Measurements from ENCODE around the gene CHD9NB. TPM values are rescaled to one million over a fixed set of nuclear protein-coding genes. Genes with fewer than 3 reads are reported as not detected.

CHD9NB gene
- total RNA-seq, 6 donors from 2014 or later = 1.0 to 55.0 (median 12.4) TPM

- Histone ChIP-seq H3K27me3 (no peaks in the 10 kb centered on the region), H3K27ac (no peak overlapping the region), H3K4me3 (no peak overlapping the region), H3K4me1 (no peaks in the 10 kb centered on the region), H3K36me3 (no peaks in the 10 kb centered on the region), H3K9me3 (no peaks in the 10 kb centered on the region)
- no peak for DNase-seq
- TF ChIP-seq POLR2AphosphoS5 (IDR thresholded peaks at IDR 0.05) (no peak), CTCF (IDR thresholded peaks at IDR 0.05) (no peak), EP300 (IDR thresholded peaks at IDR 0.05) (no peak), POLR2A (IDR thresholded peaks at IDR 0.05) (no peak)
- ATAC-seq (ENCODE audit: low FRiP score in 2 of 2) = no peak
- WGBS, 2 donors = 73 to 85% methylated on average over 6 of the region's 6 CpGs
Measured at GRCh38 chr16:53034306-53034705, 18.4 kb downstream of the CHD9NB start.

GRCh38 chr16:53031323-53031942 is 21.3 kb downstream of the CHD9NB start:
- 50 to 54% methylated on average over 2 of the region's 2 CpGs for WGBS, 2 donors
- Histone ChIP-seq H3K36me3 (no peaks in the 10 kb centered on the region), H3K4me3 (no peak overlapping the region), H3K4me1 (no peaks in the 10 kb centered on the region), H3K27ac (no peak overlapping the region), H3K27me3 (no peaks in the 10 kb centered on the region), H3K9me3 (no peaks in the 10 kb centered on the region)
- no peak for TF ChIP-seq CTCF (IDR thresholded peaks at IDR 0.05)
- no peak for TF ChIP-seq EP300 (IDR thresholded peaks at IDR 0.05)
- no peak for TF ChIP-seq POLR2AphosphoS5 (IDR thresholded peaks at IDR 0.05)
- no peak for TF ChIP-seq POLR2A (IDR thresholded peaks at IDR 0.05)
- ATAC-seq (ENCODE audit: low FRiP score in 2 of 2) (peak in 1 of 2 donors; percentile 28), DNase-seq (no peak)

- Histone ChIP-seq H3K4me1 (no peaks in the 10 kb centered on the region), H3K9me3 (no peaks in the 10 kb centered on the region), H3K36me3 (no peaks in the 10 kb centered on the region), H3K27ac (no peak overlapping the region), H3K27me3 (no peaks in the 10 kb centered on the region), H3K4me3 (no peak overlapping the region)
- ATAC-seq (ENCODE audit: low FRiP score in 2 of 2) = no peak
- TF ChIP-seq EP300 (IDR thresholded peaks at IDR 0.05) (no peak), CTCF (IDR thresholded peaks at IDR 0.05) (no peak), POLR2AphosphoS5 (IDR thresholded peaks at IDR 0.05) (no peak), POLR2A (IDR thresholded peaks at IDR 0.05) (no peak)
- 64 to 68% methylated on average over 3 of the region's 3 CpGs for WGBS, 2 donors
- no peak for DNase-seq
Measured at GRCh38 chr16:53029971-53030370, 22.7 kb downstream of the CHD9NB start.

- Histone ChIP-seq H3K27ac (no peak overlapping the region), H3K27me3 (no peaks in the 10 kb centered on the region), H3K36me3 (no peaks in the 10 kb centered on the region), H3K9me3 (no peaks in the 10 kb centered on the region), H3K4me1 (no peaks in the 10 kb centered on the region), H3K4me3 (no peak overlapping the region)
- WGBS, 2 donors = 95 to 98% methylated on average over 4 of the region's 4 CpGs
- ATAC-seq (ENCODE audit: low FRiP score in 2 of 2) (no peak), DNase-seq (no peak)
- no peak for TF ChIP-seq CTCF (IDR thresholded peaks at IDR 0.05)
- no peak for TF ChIP-seq POLR2A (IDR thresholded peaks at IDR 0.05)
- TF ChIP-seq EP300 (IDR thresholded peaks at IDR 0.05) = no peak
- TF ChIP-seq POLR2AphosphoS5 (IDR thresholded peaks at IDR 0.05) = no peak
Measured at GRCh38 chr16:53024045-53024444, 28.7 kb downstream of the CHD9NB start.

GRCh38 chr16:53022374-53022773 is 30.3 kb downstream of the CHD9NB start:
- no peaks in the 10 kb centered on the region for H3K4me1 ChIP-seq
- TF ChIP-seq POLR2A (IDR thresholded peaks at IDR 0.05) (no peak), CTCF (IDR thresholded peaks at IDR 0.05) (peak in 3 of 6 experiments; percentile 43 to 45 (median 43)), POLR2AphosphoS5 (IDR thresholded peaks at IDR 0.05) (no peak), EP300 (IDR thresholded peaks at IDR 0.05) (no peak)
- ATAC-seq (ENCODE audit: low FRiP score in 2 of 2) = peak; percentile 72 to 81
- H3K4me3 ChIP-seq = no peak overlapping the region
- 2 to 9% methylated on average over 5 of the region's 5 CpGs for WGBS, 2 donors
- H3K9me3 ChIP-seq = no peaks in the 10 kb centered on the region
- H3K27me3 ChIP-seq = no peaks in the 10 kb centered on the region
- no peaks in the 10 kb centered on the region for H3K36me3 ChIP-seq
- no peak overlapping the region for H3K27ac ChIP-seq
- DNase-seq = peak in 1 of 2 donors; percentile 22
